GM19239 (cell line): ENCODE measurements around the gene ACMSD.
A peak's percentile ranks its signal among the peaks of the same experiment; 100 is the strongest.

Experiments
- DNase-seq: peaks from one replicate; pipeline ENCODE4 v3.0.0; 2011; ENCODE audit warnings: low spot score; ENCODE audit not compliant: insufficient read length
- FAIRE-seq: peaks from 2 replicates; lab custom pipeline; 2011; peaks lifted over from hg19 to GRCh38; lab: Jason Lieb, UNC

ACMSD gene

DNA sequence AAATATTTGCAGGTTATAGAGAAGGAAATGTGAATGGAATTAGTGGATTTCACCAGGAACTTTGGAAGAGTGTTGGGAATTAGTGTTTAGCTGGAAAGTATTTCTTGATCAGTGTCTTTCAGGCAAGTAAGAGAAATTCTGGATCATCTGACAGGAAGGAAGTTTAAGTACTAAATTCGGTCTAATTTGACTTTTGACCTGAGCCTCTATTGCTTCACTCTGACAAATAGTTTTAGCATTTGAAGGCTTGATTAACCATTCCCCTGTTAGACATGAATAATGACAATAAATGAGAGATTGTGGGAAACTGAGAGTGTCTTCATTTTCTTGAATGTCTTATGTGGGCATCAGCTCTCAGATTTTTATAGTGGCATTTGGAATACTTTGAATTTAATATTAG is 96.2 kb downstream of the ACMSD start:
- DNase-seq, result no peak
- no peak for FAIRE-seq

DNA sequence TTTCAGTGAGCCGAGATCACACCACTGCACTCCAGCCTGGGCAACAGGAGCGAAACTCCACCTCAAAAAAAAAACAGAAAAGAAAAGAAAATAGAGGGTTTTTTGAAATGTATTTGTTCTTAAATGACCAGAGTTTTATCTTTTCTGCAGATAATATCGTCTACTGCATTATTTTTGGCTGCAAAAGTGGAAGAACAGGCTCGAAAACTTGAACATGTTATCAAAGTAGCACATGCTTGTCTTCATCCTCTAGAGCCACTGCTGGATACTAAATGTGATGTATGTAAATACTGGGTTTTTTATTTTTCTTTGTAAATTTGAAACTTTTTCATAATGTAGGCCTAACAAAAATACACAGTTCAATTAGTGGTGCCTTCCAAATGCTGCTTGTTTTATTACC is 98.3 kb downstream of the ACMSD start:
- FAIRE-seq (no peak), DNase-seq (no peak)

DNA sequence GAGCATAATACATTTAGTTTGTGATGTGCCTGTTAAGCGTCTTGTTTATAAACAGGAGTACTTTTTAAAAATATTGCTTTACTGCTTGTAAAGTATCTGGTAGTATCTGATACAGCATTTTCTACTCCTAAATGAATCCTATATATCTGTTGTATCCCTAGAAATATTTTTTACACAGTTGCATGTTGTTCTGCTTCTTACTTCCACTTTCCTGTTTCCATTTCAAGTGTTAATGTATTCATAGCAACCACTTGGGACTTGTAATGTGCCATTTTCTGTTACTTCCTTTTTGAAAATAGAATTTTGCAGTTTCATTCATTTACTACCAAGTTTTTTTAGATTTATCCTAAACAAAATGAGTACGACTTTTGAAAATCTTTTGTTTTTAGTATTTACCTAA is 105.1 kb downstream of the ACMSD start:
- FAIRE-seq (peak; percentile 92), DNase-seq (no peak)

DNA sequence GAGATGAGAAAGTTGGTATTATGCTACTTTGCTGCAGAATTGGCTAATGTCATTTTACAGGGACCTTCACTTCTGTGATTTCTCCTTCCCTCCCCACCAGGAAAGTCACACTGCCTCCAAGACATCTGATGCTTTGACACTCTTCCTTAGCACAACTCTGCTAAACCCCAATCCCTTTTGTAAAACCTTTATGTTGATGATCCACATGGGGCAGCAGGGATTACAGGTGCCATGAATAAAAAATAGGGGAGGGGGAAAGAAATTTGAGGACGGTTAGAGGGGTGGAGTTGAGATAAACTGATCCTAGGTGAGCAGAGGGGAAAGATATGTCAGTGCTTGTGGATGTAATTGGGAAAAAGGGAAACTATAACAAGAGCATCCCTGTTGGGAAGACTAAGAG is 106.6 kb downstream of the ACMSD start:
- DNase-seq (no peak), FAIRE-seq (no peak)

DNA sequence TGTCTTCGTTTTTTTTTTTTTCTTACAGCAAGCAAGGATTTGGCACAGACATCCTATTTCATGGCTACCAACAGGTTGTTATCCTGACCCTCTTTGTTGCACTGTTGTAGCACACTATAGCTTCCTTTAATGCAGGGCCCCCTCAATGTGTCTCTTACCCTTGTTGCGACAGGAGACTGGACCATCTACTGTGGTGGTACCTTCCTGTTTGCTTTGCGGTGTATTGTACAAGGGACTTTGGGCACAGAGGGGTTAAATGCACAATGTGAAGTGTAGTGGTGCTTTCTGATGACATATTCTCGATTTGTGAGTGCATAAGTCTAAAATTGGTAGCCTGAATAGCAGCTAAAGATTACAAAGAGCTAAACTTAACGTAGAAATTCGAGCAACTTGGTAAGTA is 107.7 kb downstream of the ACMSD start:
- DNase-seq, result no peak
- peak; percentile 21 for FAIRE-seq

- FAIRE-seq, result no peak
- no peak for DNase-seq
These were observed 111.7 kb downstream of the ACMSD start for GRCh38 chr2:134949981-134950708.

- no peak for FAIRE-seq
- DNase-seq, result no peak
These were observed 112.5 kb downstream of the ACMSD start for GRCh38 chr2:134950886-134951285.
